Memory B cell (primary cell): Measurements from ENCODE around the gene HSPG2.

ENCODE experiments used
- ATAC-seq: fragments of 150-1000 bp; cut with Tn5 transposase; 2 replicates; pipeline ENCODE4 v1.10.0; 2021; ENCODE audit warnings: low read depth, mild to moderate bottlenecking, moderate library complexity
- DNase-seq, 2 donors: peaks; one replicate each; pipeline ENCODE4 v3.0.0; 2022; ENCODE audit warnings: low spot score in 2 of 2
- H3K27ac Mint-ChIP-seq: one replicate; pipeline ENCODE4 v1.8.0; 2022; ENCODE audit warnings: mild to moderate bottlenecking, moderate library complexity, mixed read lengths
- H3K27me3 Mint-ChIP-seq: one replicate; pipeline ENCODE4 v1.8.0; 2022; ENCODE audit warnings: mixed read lengths
- H3K36me3 Mint-ChIP-seq: one replicate; pipeline ENCODE4 v1.8.0; 2022; ENCODE audit warnings: mild to moderate bottlenecking, mixed read lengths
- H3K4me1 Mint-ChIP-seq: one replicate; pipeline ENCODE4 v1.8.0; 2022; ENCODE audit warnings: mixed read lengths
- H3K4me3 Mint-ChIP-seq: one replicate; pipeline ENCODE4 v1.8.0; 2022; ENCODE audit warnings: mild to moderate bottlenecking, moderate library complexity, mixed read lengths
- H3K9me3 Mint-ChIP-seq: one replicate; pipeline ENCODE4 v1.8.0; 2022; ENCODE audit warnings: mixed read lengths

The HSPG2 gene

DNA sequence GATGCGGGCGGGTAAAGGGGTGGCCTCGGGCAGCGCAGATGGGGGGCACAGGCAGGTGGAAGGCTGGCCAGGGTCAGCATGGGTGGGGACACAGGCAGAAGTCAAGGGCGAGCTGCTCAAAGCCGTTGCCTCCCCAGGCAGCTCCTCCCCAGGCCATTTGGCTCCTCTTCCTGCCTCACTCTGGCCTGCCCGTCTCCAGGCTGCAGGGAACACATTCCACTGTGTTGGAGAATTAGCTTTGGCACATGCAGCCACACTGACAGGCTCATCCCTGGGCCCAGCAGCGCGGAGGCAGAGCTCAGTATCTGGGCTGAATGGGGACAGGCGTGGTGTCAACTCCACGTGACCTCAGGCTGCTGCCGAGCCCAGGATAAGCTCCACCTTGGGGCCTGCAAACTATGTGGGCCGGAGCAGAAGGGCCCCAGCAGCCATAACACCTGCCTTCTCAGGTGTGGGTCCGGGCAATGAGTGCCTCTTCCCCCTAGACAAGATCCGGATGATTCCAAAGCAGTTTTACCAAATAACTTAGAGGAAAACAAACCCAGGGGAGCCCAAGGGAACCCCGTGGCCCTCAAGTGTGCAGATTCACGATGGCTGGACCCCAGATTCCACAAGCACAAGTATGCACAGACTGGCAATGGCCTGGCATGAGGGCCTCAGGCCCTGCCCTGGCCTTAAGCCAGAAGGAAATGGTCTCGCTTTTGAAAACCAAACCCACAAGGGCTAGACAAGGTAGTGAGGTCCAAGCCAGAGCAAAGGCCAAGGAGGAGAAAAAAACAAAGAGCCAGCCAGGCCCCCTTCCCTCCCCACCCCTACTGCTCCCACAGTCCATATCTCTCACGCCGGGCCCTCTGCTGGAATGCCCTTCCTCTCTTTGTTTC lies 40.2 kb downstream of the HSPG2 start:
- no peak overlapping the region for H3K4me3 Mint-ChIP-seq
- no peak for DNase-seq
- ATAC-seq = no peak
- no peaks in the 10 kb centered on the region for H3K4me1 Mint-ChIP-seq
- H3K9me3 Mint-ChIP-seq = no peaks in the 10 kb centered on the region
- H3K36me3 Mint-ChIP-seq = no peaks in the 10 kb centered on the region
- H3K27me3 Mint-ChIP-seq = peaks cover 4% of the 10 kb centered on the region
- H3K27ac Mint-ChIP-seq = no peak overlapping the region

DNA sequence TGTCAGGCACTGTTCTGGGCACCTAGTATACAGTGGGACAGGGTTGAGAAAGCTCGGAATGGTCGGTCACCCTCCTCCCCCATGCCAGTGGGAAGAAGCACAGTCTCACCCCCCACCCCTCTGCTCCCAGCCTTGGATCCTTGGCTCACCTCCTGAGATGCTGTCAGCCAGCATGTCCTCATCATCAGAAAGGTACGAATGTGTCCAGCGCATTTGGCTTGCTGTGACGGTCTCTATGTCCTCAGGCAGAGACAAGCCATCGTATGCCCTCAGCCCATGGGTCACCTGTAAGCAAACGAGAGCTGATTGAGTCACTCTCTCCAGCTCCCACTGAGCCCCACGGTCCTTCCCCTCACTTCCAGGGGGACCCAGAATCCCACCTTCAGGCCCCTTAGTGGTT lies 41.1 kb downstream of the HSPG2 start:
- Mint-ChIP-seq H3K36me3 (no peaks in the 10 kb centered on the region), H3K27ac (no peak overlapping the region), H3K9me3 (no peaks in the 10 kb centered on the region), H3K27me3 (peaks cover 4% of the 10 kb centered on the region), H3K4me1 (no peaks in the 10 kb centered on the region), H3K4me3 (no peak overlapping the region)
- ATAC-seq (no peak), DNase-seq (no peak)

DNA sequence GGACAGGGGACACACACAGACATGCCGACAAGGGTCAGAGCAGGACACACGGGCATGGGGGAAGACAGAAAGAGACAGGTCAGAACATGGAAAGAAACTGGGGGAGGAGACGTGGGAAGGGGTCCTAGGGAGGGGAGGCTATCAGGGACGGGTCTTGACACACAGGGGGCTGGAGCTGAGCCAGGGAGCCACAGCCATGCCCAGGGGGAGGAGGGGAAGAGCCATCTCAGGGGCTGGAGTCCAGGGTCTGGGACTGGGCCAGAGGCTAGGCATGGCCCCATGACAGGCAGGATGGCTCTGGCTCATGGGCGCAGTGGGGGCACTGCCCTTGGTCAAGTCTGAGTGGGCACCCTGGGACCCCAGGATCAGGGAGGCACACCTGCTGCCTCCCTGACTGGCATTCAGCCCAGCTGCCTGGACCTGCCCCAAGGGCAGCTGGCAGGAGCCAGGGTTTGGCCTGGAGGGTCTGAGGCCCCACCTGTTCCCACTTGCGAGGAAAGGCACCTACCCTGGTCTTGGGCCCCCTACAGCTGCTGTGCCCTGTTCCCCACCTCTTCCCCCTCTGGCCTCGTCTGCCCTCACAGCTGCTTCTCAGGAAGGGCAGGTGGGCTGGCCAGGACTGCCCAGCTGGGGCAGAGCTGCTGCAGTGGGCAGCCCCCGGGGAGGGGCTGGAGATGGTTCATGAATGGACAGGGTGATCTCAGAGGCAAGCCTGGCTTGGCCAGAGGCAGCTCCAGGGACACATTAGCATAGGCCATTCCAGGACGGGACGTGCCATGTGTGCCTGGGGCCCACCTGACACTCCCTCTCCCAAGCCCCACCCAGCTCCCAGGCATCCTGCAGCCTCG lies 42.9 kb downstream of the HSPG2 start:
- Mint-ChIP-seq H3K9me3 (no peaks in the 10 kb centered on the region), H3K27ac (no peak overlapping the region), H3K4me1 (no peaks in the 10 kb centered on the region), H3K27me3 (peaks cover 4% of the 10 kb centered on the region), H3K4me3 (no peak overlapping the region), H3K36me3 (no peaks in the 10 kb centered on the region)
- ATAC-seq (no peak), DNase-seq (no peak)

DNA sequence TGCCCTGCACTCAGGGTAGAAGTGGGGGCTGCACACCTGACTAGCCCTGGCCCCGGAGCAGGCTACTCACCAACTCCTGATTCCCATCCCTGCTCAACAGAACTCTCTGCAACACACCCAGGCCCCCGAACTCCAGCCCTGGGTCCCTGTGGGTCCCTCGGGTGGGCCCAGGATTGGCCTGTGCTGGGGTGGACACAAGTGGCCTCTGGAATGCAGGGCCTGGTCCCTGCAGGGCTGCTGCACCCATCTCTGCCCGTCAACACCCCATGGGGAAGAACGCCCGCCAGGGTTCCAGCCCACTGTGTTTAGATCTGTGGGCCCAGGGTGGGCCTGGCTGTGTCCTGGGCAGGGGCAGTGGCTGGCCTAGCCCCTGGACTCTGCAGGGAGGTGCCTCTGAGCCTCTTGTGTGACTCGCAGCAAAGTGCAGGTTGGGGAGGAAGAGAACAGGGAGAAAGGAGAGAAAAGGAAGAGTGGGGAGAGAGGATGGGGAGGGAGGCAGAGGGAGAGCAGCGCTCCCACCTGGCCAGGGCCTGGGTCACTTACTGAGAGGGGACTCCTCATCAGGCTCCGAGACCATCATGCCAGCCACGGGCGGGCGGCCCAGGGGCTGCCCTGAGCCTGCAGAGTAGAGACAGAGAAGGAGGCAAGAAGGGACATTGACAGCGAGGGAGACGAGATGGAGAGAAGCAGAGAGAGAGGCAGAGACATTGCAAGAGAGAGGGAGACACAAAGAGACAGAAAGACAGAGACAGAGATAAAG lies 43.9 kb downstream of the HSPG2 start:
- Mint-ChIP-seq H3K27ac (no peak overlapping the region), H3K27me3 (peaks cover 4% of the 10 kb centered on the region)

DNA sequence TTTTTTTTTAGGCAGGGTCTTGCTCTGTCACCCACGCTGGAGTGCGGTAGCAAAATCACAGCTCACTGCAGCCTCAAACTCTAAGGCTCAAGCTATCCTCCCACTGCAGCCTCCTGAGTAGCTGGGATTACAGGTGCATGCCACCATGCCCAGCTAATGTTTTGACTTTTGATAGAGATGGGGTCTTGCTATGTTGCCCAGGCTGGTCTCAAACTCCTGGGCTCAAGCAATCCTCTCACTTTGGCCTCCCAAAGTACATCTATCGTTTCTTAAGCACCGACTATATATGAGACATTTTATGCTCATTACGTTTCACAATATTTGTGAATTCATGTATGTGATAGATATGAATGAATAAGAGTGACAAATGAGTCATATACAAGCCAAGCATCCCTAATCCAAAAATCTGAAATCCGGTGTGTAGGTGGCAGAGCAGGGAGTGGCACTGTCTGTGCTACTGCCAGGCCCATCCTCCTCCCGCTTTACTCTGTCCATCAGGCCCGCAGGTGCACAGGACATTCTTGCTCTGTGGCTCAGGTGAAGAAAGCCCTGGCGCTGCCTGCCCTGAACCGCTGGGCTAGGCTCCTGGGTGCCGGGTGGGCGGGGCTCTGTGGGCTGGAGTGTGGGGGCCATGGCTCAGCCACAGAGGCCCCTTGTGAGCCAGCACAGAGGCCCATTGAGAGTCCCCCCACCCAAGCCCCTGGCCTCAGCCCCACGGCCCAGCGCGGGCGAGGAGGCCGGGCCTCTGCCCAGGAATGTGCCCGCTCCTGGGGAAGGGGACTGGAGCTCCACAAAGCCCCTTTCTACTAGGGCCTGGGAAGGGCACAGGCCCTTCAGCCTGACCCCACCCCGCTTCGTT lies 45.3 kb downstream of the HSPG2 start:
- no peaks in the 10 kb centered on the region for H3K4me1 Mint-ChIP-seq
- no peak overlapping the region for H3K4me3 Mint-ChIP-seq
- H3K9me3 Mint-ChIP-seq = no peaks in the 10 kb centered on the region
- no peak overlapping the region for H3K27ac Mint-ChIP-seq
- no peak for DNase-seq
- H3K27me3 Mint-ChIP-seq = peaks cover 4% of the 10 kb centered on the region
- no peak for ATAC-seq
- no peaks in the 10 kb centered on the region for H3K36me3 Mint-ChIP-seq

More for the DNA sequence above, 43.9 kb downstream of the HSPG2 start:
- Mint-ChIP-seq H3K4me3 (no peak overlapping the region), H3K36me3 (no peaks in the 10 kb centered on the region), H3K4me1 (no peaks in the 10 kb centered on the region), H3K9me3 (no peaks in the 10 kb centered on the region)
- no peak for DNase-seq
- ATAC-seq = no peak

DNA sequence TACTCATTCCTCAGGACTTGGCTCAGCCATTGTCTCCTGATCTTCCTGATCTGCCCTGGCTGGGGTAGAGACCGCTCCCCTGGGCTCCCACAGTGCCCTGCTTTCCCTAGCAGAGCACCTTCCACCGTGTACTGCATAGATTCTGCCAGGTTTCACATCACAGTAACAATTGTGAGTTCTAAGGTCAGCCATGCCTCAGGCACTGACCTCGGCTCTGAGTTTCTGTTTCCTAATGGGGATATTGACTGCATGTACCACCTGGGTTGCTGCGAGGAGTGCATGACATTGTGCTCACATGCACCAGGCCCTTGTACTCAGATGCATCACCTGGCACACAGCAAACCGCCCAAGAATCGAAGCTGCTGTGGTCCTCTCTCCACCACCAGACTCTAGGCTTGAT lies 46.0 kb downstream of the HSPG2 start:
- no peaks in the 10 kb centered on the region for H3K36me3 Mint-ChIP-seq
- no peaks in the 10 kb centered on the region for H3K4me1 Mint-ChIP-seq
- no peaks in the 10 kb centered on the region for H3K9me3 Mint-ChIP-seq
- H3K4me3 Mint-ChIP-seq = no peak overlapping the region
- no peak overlapping the region for H3K27ac Mint-ChIP-seq
- peaks cover 7% of the 10 kb centered on the region for H3K27me3 Mint-ChIP-seq
- ATAC-seq (no peak), DNase-seq (no peak)

DNA sequence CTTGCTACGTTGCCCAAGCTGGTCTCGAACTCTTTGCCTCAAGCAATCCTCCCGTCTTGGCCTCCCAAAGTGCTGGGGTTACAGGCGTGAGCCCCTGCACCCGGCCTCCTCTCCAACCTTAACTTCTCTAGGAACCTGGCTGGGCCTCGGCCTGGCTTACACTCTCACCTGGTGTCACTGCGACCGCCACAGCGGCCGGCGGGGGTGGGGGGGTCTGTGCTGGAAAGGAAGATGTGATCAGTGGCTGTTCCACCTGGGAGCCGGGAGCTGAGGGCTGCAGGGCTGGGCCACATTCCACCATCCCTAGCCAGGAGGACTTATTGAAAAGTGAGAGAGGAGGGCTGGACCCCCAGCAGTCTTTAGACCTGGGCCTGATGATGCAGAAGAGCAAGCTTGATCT lies 48.6 kb downstream of the HSPG2 start:
- H3K36me3 Mint-ChIP-seq = no peaks in the 10 kb centered on the region
- no peak overlapping the region for H3K4me3 Mint-ChIP-seq
- DNase-seq = no peak
- H3K4me1 Mint-ChIP-seq = no peaks in the 10 kb centered on the region
- peaks cover 5% of the 10 kb centered on the region for H3K27me3 Mint-ChIP-seq
- ATAC-seq = no peak
- H3K9me3 Mint-ChIP-seq = no peaks in the 10 kb centered on the region
- H3K27ac Mint-ChIP-seq = no peak overlapping the region

DNA sequence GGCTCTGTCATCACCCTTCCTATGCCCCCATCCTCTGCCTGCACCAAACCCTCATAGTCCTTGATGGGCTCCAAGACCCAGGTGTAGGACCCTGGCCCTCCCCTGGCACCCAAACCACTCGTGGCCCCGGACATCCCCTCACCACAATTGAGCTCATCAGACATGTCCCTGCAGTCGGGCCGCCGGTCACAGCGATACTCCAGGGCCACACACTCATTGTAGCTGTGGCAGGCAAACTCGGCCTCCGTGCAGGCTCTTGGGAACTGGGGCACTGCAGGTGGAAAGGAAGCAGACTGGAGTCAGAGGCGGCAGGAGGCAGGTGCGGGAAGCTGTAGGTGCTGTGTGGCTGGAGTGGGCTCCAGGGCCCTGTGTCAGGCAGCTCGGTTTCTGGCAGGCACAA lies 49.3 kb downstream of the HSPG2 start:
- H3K36me3 Mint-ChIP-seq = no peaks in the 10 kb centered on the region
- no peaks in the 10 kb centered on the region for H3K9me3 Mint-ChIP-seq
- no peaks in the 10 kb centered on the region for H3K4me1 Mint-ChIP-seq
- ATAC-seq (no peak), DNase-seq (no peak)
- H3K27me3 Mint-ChIP-seq = peaks cover 4% of the 10 kb centered on the region
- no peak overlapping the region for H3K27ac Mint-ChIP-seq
- no peak overlapping the region for H3K4me3 Mint-ChIP-seq

DNA sequence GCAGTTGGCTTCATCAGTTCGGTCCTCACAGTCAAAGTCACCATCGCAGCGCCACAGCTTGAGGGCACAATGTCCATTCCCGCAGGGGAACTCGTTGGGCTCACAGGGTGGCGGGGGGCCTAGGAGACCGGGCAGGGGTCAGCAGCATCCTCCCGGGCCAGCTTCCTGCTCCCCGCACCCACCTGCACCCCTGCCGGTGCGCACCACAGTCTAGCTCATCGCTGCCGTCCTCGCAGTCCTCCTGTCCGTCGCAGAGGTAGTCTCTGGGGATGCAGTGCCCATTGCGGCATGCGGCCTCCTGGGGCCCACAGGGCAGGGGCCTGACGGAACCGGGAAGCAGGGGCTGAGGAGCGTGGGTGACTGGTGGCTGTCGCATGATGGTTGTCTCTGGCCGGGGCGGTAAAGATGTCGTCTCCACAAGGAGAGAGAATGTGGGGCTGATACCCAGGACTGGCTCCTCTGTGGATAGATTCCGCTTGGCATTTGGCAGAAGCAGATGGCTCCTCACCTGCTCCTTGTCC lies 49.8 kb downstream of the HSPG2 start:
- Mint-ChIP-seq H3K4me3 (no peak overlapping the region), H3K9me3 (no peaks in the 10 kb centered on the region), H3K27me3 (peaks cover 4% of the 10 kb centered on the region), H3K27ac (no peak overlapping the region), H3K4me1 (no peaks in the 10 kb centered on the region), H3K36me3 (no peaks in the 10 kb centered on the region)
- DNase-seq = no peak
- no peak for ATAC-seq

DNA sequence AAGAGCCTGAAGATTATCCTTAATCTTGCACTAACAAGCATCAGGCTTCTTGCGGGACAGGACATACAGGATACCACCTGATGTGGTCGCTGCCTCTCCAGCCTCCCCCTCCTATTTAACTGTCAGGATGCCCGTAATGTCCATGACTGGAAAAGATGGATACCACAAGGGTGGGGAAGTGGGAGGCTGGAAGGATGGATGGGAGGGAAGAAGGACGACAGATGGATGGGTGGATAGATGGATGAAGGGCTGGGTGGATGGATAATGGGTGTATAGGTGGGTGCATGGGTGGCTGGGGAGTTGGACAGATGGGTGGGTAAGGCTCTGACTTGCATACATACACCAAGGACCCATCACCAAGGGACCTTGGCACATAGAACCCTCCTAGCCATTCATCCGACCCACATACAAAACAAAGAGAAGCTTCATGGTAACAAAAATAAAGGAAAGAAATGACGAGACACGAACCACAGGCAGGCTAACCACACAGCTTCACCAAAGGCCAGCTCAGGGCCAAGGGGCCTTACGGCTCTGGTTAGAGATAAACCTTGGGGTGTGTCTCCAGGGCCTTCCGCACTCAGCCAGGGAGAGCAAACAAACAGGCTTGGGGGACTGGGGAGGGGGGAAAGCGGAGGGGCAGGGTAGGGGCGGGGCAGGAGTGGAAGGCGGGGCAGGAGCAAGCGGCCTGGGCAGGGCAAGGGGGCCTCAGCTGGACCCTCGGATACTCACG lies 50.5 kb downstream of the HSPG2 start:
- ATAC-seq (no peak), DNase-seq (no peak)
- Mint-ChIP-seq H3K36me3 (no peaks in the 10 kb centered on the region), H3K4me3 (no peak overlapping the region), H3K9me3 (no peaks in the 10 kb centered on the region), H3K27me3 (peaks cover 4% of the 10 kb centered on the region), H3K27ac (no peak overlapping the region), H3K4me1 (no peaks in the 10 kb centered on the region)

DNA sequence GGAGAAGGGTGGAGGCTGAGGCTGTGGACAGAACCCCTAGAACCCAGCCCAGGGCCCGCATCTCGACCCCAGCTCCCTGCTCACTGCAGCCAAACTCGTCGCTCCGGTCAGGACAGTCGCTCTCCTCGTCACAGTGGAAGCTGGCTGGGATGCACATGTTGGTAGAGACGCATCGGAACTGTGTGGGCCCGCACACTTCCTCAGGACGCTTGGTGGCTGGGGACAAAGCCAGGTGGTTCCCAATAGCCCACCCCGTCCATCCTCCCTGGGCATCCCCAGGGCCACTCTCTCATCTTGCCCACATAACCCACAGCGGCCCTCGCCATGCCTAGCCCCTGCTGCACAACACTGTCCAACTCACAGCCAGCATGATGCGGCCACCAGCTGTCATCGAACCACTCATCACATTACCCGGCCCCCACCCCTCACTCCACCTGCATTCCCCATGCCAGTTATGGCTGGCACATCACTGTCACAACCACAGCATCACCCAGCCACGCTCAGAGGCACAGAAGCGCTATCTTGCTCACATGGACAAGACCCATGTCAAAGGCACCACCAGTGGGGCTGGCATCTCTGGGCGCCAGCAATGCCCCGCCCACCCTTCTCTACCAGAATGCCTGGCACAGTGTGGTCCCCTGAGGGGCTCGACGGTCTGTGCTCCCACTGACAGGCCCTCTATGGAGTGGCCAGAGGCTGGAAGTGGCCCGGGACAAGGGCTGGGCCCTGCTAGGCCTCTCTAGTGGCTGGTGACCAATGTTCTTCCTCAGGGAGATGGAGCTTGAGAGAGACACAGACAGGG lies 51.7 kb downstream of the HSPG2 start:
- Mint-ChIP-seq H3K27me3 (peaks cover 6% of the 10 kb centered on the region), H3K4me1 (no peaks in the 10 kb centered on the region), H3K36me3 (no peaks in the 10 kb centered on the region), H3K9me3 (no peaks in the 10 kb centered on the region), H3K4me3 (no peak overlapping the region), H3K27ac (no peak overlapping the region)
- ATAC-seq = no peak
- DNase-seq = no peak
